ENCODE data around the gene TTC38.

DNA sequence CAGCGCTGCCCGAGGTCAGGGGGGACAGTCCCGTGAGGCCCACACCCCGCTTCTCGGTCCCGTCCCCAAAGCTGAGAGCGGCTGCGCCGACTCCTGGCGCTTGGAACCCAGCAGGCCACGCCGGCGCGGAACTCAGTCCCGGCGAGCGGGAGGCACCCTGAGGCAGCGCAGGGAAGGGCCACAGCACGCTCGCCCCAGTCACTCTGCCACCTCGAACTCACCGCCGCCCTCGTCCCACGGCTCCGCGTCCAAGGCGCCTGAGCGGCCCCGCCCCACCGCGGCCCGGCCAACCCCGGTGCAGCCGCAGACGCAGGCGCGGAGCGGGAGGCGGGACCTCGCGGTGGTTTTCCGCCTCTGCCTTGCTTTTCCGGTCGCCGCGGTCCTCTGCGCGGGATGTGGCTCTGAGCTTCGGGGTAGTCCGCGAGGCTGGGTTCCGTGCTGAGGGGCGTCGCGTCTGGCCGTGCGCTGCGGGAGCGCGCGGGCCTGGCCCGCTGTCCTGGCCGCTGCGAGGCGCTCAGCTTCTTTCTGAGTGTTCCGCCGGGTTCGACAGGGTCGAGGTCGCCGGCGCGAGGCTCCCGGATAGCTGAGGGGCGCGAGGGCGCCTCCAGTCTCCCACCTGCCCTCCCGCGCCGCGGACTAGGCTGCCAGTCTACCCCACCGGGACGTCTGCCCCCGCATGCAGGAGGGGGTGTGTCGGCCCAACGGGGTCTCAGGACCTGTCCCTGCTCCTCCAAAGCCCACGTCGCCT, 17.6 kb upstream of the TTC38 start, which contains the start of gene CDPF1:
- peak; percentile 46 for TF ChIP-seq POLR2A (IDR thresholded peaks at IDR 0.05)
- TF ChIP-seq, protein P1, sequence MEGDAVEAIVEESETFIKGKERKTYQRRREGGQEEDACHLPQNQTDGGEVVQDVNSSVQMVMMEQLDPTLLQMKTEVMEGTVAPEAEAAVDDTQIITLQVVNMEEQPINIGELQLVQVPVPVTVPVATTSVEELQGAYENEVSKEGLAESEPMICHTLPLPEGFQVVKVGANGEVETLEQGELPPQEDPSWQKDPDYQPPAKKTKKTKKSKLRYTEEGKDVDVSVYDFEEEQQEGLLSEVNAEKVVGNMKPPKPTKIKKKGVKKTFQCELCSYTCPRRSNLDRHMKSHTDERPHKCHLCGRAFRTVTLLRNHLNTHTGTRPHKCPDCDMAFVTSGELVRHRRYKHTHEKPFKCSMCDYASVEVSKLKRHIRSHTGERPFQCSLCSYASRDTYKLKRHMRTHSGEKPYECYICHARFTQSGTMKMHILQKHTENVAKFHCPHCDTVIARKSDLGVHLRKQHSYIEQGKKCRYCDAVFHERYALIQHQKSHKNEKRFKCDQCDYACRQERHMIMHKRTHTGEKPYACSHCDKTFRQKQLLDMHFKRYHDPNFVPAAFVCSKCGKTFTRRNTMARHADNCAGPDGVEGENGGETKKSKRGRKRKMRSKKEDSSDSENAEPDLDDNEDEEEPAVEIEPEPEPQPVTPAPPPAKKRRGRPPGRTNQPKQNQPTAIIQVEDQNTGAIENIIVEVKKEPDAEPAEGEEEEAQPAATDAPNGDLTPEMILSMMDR (IDR thresholded peaks at IDR 0.05): no peak

Measured in testis (tissue), 2 donors.